ENCODE measurements around the gene RBX1.
A peak's percentile ranks its signal among the peaks of the same experiment; 100 is the strongest.
"Not testable (repeated sequence)": the region's sequence is repeated elsewhere in the genome, so short reads cannot be mapped to it uniquely, and the experiment has no call there.

The RBX1 gene

GRCh38 chr22:40973144-40973543, 22.0 kb downstream of the RBX1 start:
- no peak for DNase-seq

- DNase-seq = no peak
Measured at GRCh38 chr22:40975366-40975765, 24.2 kb downstream of the RBX1 start.

GRCh38 chr22:40976866-40977700, 25.9 kb downstream of the RBX1 start:
- DNase-seq = no peak

GRCh38 chr22:40979198-40979597, 28.0 kb downstream of the RBX1 start:
- DNase-seq = no peak

- DNase-seq = no peak
Measured at GRCh38 chr22:40979871-40980270, 28.7 kb downstream of the RBX1 start.

GRCh38 chr22:40982482-40983385, 31.6 kb downstream of the RBX1 start:
- DNase-seq = no peak

- no peak for DNase-seq
Measured at GRCh38 chr22:40991298-40991697, 40.1 kb downstream of the RBX1 start.

- no peak for DNase-seq
Measured at GRCh38 chr22:40995821-40996220, 44.6 kb downstream of the RBX1 start.

- no peak for DNase-seq
Measured at GRCh38 chr22:40997520-40997919, 46.3 kb downstream of the RBX1 start.

GRCh38 chr22:41000040-41000565, 48.9 kb downstream of the RBX1 start:
- DNase-seq = no peak

- no peak for DNase-seq
Measured at GRCh38 chr22:41000941-41001721, 50.0 kb downstream of the RBX1 start.

GRCh38 chr22:41001722-41002122, 50.5 kb downstream of the RBX1 start:
- no peak for DNase-seq

GRCh38 chr22:41002386-41002785, 51.2 kb downstream of the RBX1 start:
- DNase-seq = not testable (repeated sequence)

GRCh38 chr22:41003066-41003465, 51.9 kb downstream of the RBX1 start:
- no peak for DNase-seq

GRCh38 chr22:41003976-41004375, 52.8 kb downstream of the RBX1 start:
- DNase-seq = no peak

- DNase-seq = no peak
Measured at GRCh38 chr22:41009222-41009948, 58.2 kb downstream of the RBX1 start.

GRCh38 chr22:41015003-41015402, 63.8 kb downstream of the RBX1 start:
- no peak for DNase-seq

GRCh38 chr22:41021061-41021612, 70.0 kb downstream of the RBX1 start:
- DNase-seq = no peak

- peak; percentile 56 for DNase-seq
Measured at GRCh38 chr22:41021613-41022454, 70.7 kb downstream of the RBX1 start.

- peak; percentile 86 for DNase-seq
Measured at GRCh38 chr22:41022470-41023298, 71.5 kb downstream of the RBX1 start.

Data from stimulated activated CD4-positive, alpha-beta T cell treated with anti-CD3 and anti-CD28 coated beads, Interleukin-12 subunit alpha, Interleukin-12 subunit beta, amount 100 ng/mL, for 4 hours (primary cell).